ENCODE measurements around the gene ECM2.

The ECM2 gene

GRCh38 chr9:92516521-92516920 lies 19.3 kb downstream of the ECM2 start:
- Histone ChIP-seq H2BK15ac (ENCODE audit: low read length) (no peak overlapping the region), H3K14ac (ENCODE audit: low read length) (no peak overlapping the region), H2AFZ (ENCODE audit: low read length) (no peak overlapping the region), H4K91ac (ENCODE audit: low read depth, low read length, poor library complexity) (no peak overlapping the region), H3K4me2 (ENCODE audit: insufficient read depth, low read length, poor library complexity, severe bottlenecking) (no peak overlapping the region), H3K18ac (ENCODE audit: low read length) (no peak overlapping the region), H2BK5ac (ENCODE audit: low read length) (no peak overlapping the region), H3K4me3 (ENCODE audit: low read length in 2 of 2) (no peak overlapping the region), H2BK12ac (ENCODE audit: low read length) (no peak overlapping the region), H2AK5ac (ENCODE audit: low read depth, low read length) (no peak overlapping the region), H3K23ac (ENCODE audit: low read depth, low read length, poor library complexity) (no peak overlapping the region), H3K79me1 (ENCODE audit: low read depth, low read length) (no peaks in the 10 kb centered on the region), H3K27ac (replicated peaks; ENCODE audit: low read length) (no peak overlapping the region), H4K8ac (ENCODE audit: low read depth, low read length) (no peak overlapping the region), H3K4ac (ENCODE audit: low read length) (no peak overlapping the region), H3K9ac (ENCODE audit: low read depth, low read length, poor library complexity) (no peak overlapping the region), H3K36me3 (replicated peaks in 1 of 2; ENCODE audit: control insufficient read depth in 2 of 2, insufficient read depth in 2 of 2, low read length in 2 of 2) (no peaks in the 10 kb centered on the region), H3K27me3 (ENCODE audit: control insufficient read depth in 3 of 3, insufficient read depth in 3 of 3, low read depth in 1 of 3, low read length in 3 of 3) (no peaks in the 10 kb centered on the region), H2BK120ac (ENCODE audit: low read depth, low read length) (no peak overlapping the region), H3K4me1 (ENCODE audit: control insufficient read depth in 2 of 2, insufficient read depth in 1 of 2, low read depth in 1 of 2, low read length in 2 of 2) (no peaks in the 10 kb centered on the region), H3K9me3 (replicated peaks in 1 of 2; ENCODE audit: control insufficient read depth in 2 of 2, insufficient read depth in 1 of 2, low read depth in 1 of 2, low read length in 2 of 2) (no peaks in the 10 kb centered on the region)
- WGBS, 2 donors (ENCODE audit: extremely low coverage in 2 of 2, insufficient read length in 2 of 2, insufficient replicate concordance in 1 of 2) = no CpG with 5 or more reads among the region's 1 CpG
- no peak for DNase-seq (ENCODE audit: low spot score)

- Histone ChIP-seq H3K79me1 (ENCODE audit: low read depth, low read length) (no peaks in the 10 kb centered on the region), H3K14ac (ENCODE audit: low read length) (no peak overlapping the region), H2AK5ac (ENCODE audit: low read depth, low read length) (no peak overlapping the region), H3K18ac (ENCODE audit: low read length) (no peak overlapping the region), H2BK15ac (ENCODE audit: low read length) (no peak overlapping the region), H4K8ac (ENCODE audit: low read depth, low read length) (no peak overlapping the region), H3K9ac (ENCODE audit: low read depth, low read length, poor library complexity) (no peak overlapping the region), H3K4me3 (ENCODE audit: low read length in 2 of 2) (no peak overlapping the region), H3K9me3 (replicated peaks in 1 of 2; ENCODE audit: control insufficient read depth in 2 of 2, insufficient read depth in 1 of 2, low read depth in 1 of 2, low read length in 2 of 2) (no peaks in the 10 kb centered on the region), H3K23ac (ENCODE audit: low read depth, low read length, poor library complexity) (no peak overlapping the region), H2BK12ac (ENCODE audit: low read length) (no peak overlapping the region), H3K4me1 (ENCODE audit: control insufficient read depth in 2 of 2, insufficient read depth in 1 of 2, low read depth in 1 of 2, low read length in 2 of 2) (no peaks in the 10 kb centered on the region), H3K36me3 (replicated peaks in 1 of 2; ENCODE audit: control insufficient read depth in 2 of 2, insufficient read depth in 2 of 2, low read length in 2 of 2) (no peaks in the 10 kb centered on the region), H3K4ac (ENCODE audit: low read length) (no peak overlapping the region), H2BK120ac (ENCODE audit: low read depth, low read length) (no peak overlapping the region), H2AFZ (ENCODE audit: low read length) (no peak overlapping the region), H4K91ac (ENCODE audit: low read depth, low read length, poor library complexity) (no peak overlapping the region), H3K4me2 (ENCODE audit: insufficient read depth, low read length, poor library complexity, severe bottlenecking) (no peak overlapping the region), H3K27me3 (ENCODE audit: control insufficient read depth in 3 of 3, insufficient read depth in 3 of 3, low read depth in 1 of 3, low read length in 3 of 3) (no peaks in the 10 kb centered on the region), H3K27ac (replicated peaks; ENCODE audit: low read length) (no peak overlapping the region), H2BK5ac (ENCODE audit: low read length) (no peak overlapping the region)
- DNase-seq (ENCODE audit: low spot score) = no peak
- no CpG with 5 or more reads among the region's 10 CpGs for WGBS, 2 donors (ENCODE audit: extremely low coverage in 2 of 2, insufficient read length in 2 of 2, insufficient replicate concordance in 1 of 2)
These were observed 21.2 kb downstream of the ECM2 start for GRCh38 chr9:92514635-92515034.

GRCh38 chr9:92513349-92513748 lies 22.4 kb downstream of the ECM2 start:
- Histone ChIP-seq H3K27ac (replicated peaks; ENCODE audit: low read length) (no peak overlapping the region), H3K18ac (ENCODE audit: low read length) (no peak overlapping the region), H3K23ac (ENCODE audit: low read depth, low read length, poor library complexity) (no peak overlapping the region)

GRCh38 chr9:92512622-92513021 lies 23.2 kb downstream of the ECM2 start:
- no peak overlapping the region for H3K4ac ChIP-seq (ENCODE audit: low read length)
- no CpG with 5 or more reads among the region's 3 CpGs for WGBS, 2 donors (ENCODE audit: extremely low coverage in 2 of 2, insufficient read length in 2 of 2, insufficient replicate concordance in 1 of 2)
- no peak overlapping the region for H3K27ac ChIP-seq (replicated peaks; ENCODE audit: low read length)
- H2BK120ac ChIP-seq (ENCODE audit: low read depth, low read length) = no peak overlapping the region
- no peak overlapping the region for H3K4me3 ChIP-seq (ENCODE audit: low read length in 2 of 2)
- no peak overlapping the region for H2BK12ac ChIP-seq (ENCODE audit: low read length)
- H3K14ac ChIP-seq (ENCODE audit: low read length) = no peak overlapping the region
- no peaks in the 10 kb centered on the region for H3K36me3 ChIP-seq (replicated peaks in 1 of 2; ENCODE audit: control insufficient read depth in 2 of 2, insufficient read depth in 2 of 2, low read length in 2 of 2)
- no peaks in the 10 kb centered on the region for H3K4me1 ChIP-seq (ENCODE audit: control insufficient read depth in 2 of 2, insufficient read depth in 1 of 2, low read depth in 1 of 2, low read length in 2 of 2)
- H4K91ac ChIP-seq (ENCODE audit: low read depth, low read length, poor library complexity) = no peak overlapping the region
- H3K9me3 ChIP-seq (replicated peaks in 1 of 2; ENCODE audit: control insufficient read depth in 2 of 2, insufficient read depth in 1 of 2, low read depth in 1 of 2, low read length in 2 of 2) = no peaks in the 10 kb centered on the region
- no peak overlapping the region for H3K9ac ChIP-seq (ENCODE audit: low read depth, low read length, poor library complexity)
- H3K79me1 ChIP-seq (ENCODE audit: low read depth, low read length) = no peaks in the 10 kb centered on the region
- no peak overlapping the region for H3K23ac ChIP-seq (ENCODE audit: low read depth, low read length, poor library complexity)
- H2BK15ac ChIP-seq (ENCODE audit: low read length) = no peak overlapping the region
- H4K8ac ChIP-seq (ENCODE audit: low read depth, low read length) = no peak overlapping the region
- no peak overlapping the region for H2BK5ac ChIP-seq (ENCODE audit: low read length)
- no peak for DNase-seq (ENCODE audit: low spot score)
- H2AFZ ChIP-seq (ENCODE audit: low read length) = no peak overlapping the region
- no peaks in the 10 kb centered on the region for H3K27me3 ChIP-seq (ENCODE audit: control insufficient read depth in 3 of 3, insufficient read depth in 3 of 3, low read depth in 1 of 3, low read length in 3 of 3)
- peak overlapping the region; percentile 50 for H2AK5ac ChIP-seq (ENCODE audit: low read depth, low read length)
- H3K4me2 ChIP-seq (ENCODE audit: insufficient read depth, low read length, poor library complexity, severe bottlenecking) = no peak overlapping the region
- peak overlapping the region; percentile 63 for H3K18ac ChIP-seq (ENCODE audit: low read length)

More at GRCh38 chr9:92513349-92513748, 22.4 kb downstream of the ECM2 start:
- Histone ChIP-seq H3K36me3 (replicated peaks in 1 of 2; ENCODE audit: control insufficient read depth in 2 of 2, insufficient read depth in 2 of 2, low read length in 2 of 2) (no peaks in the 10 kb centered on the region), H3K4me3 (ENCODE audit: low read length in 2 of 2) (no peak overlapping the region), H4K8ac (ENCODE audit: low read depth, low read length) (no peak overlapping the region), H2BK15ac (ENCODE audit: low read length) (no peak overlapping the region), H4K91ac (ENCODE audit: low read depth, low read length, poor library complexity) (no peak overlapping the region), H2BK120ac (ENCODE audit: low read depth, low read length) (no peak overlapping the region), H3K4ac (ENCODE audit: low read length) (no peak overlapping the region), H2BK12ac (ENCODE audit: low read length) (no peak overlapping the region), H2AFZ (ENCODE audit: low read length) (no peak overlapping the region), H3K14ac (ENCODE audit: low read length) (no peak overlapping the region), H2BK5ac (ENCODE audit: low read length) (no peak overlapping the region), H3K79me1 (ENCODE audit: low read depth, low read length) (no peaks in the 10 kb centered on the region), H3K4me2 (ENCODE audit: insufficient read depth, low read length, poor library complexity, severe bottlenecking) (no peak overlapping the region), H2AK5ac (ENCODE audit: low read depth, low read length) (no peak overlapping the region), H3K9ac (ENCODE audit: low read depth, low read length, poor library complexity) (no peak overlapping the region), H3K27me3 (ENCODE audit: control insufficient read depth in 3 of 3, insufficient read depth in 3 of 3, low read depth in 1 of 3, low read length in 3 of 3) (no peaks in the 10 kb centered on the region), H3K4me1 (ENCODE audit: control insufficient read depth in 2 of 2, insufficient read depth in 1 of 2, low read depth in 1 of 2, low read length in 2 of 2) (no peaks in the 10 kb centered on the region), H3K9me3 (replicated peaks in 1 of 2; ENCODE audit: control insufficient read depth in 2 of 2, insufficient read depth in 1 of 2, low read depth in 1 of 2, low read length in 2 of 2) (no peaks in the 10 kb centered on the region)
- DNase-seq (ENCODE audit: low spot score) = no peak
- no CpG with 5 or more reads among the region's 3 CpGs for WGBS, 2 donors (ENCODE audit: extremely low coverage in 2 of 2, insufficient read length in 2 of 2, insufficient replicate concordance in 1 of 2)

Data from neuronal stem cell (in vitro differentiated cells).